HG02610 (cell line): Measurements from ENCODE around the gene CT45A1.
A peak's percentile ranks its signal among the peaks of the same experiment; 100 is the strongest.
"Not testable (repeated sequence)": the region's sequence is repeated elsewhere in the genome, so short reads cannot be mapped to it uniquely, and the experiment has no call there.

ENCODE experiments used
- ATAC-seq: cut with Tn5 transposase; IDR thresholded peaks from one replicate; pipeline ENCODE4 v1.9.1; 2021; ENCODE audit warnings: mild to moderate bottlenecking, moderate library complexity; ENCODE audit not compliant: unreplicated experiment

Gene CT45A1

GRCh38 chrX:135713183-135713689 lies at the start of gene CT45A1:
TSS of gene CT45A1 (plus strand) at chrX:135713639. CDS start at chrX:135718941, 5,302 bp downstream.
- not testable (repeated sequence) for ATAC-seq

GRCh38 chrX:135672979-135673378 lies 40.5 kb upstream of the CT45A1 start:
- not testable (repeated sequence) for ATAC-seq

GRCh38 chrX:135688137-135688536 lies 25.3 kb upstream of the CT45A1 start:
- no peak for ATAC-seq

GRCh38 chrX:135695471-135695870 lies 18.0 kb upstream of the CT45A1 start:
- no peak for ATAC-seq

- no peak for ATAC-seq
Measured at GRCh38 chrX:135697601-135698000, 15.8 kb upstream of the CT45A1 start.

GRCh38 chrX:135698924-135699323 lies 14.5 kb upstream of the CT45A1 start:
- ATAC-seq, result no peak

GRCh38 chrX:135707880-135708279 lies 5.6 kb upstream of the CT45A1 start:
- ATAC-seq, result no peak

- no peak for ATAC-seq
Measured at GRCh38 chrX:135713795-135714194, 356 bp downstream of the CT45A1 start.

- ATAC-seq, result not testable (repeated sequence)
Measured at GRCh38 chrX:135734666-135735065, 21.2 kb downstream of the CT45A1 start.

GRCh38 chrX:135737366-135738071 lies 24.1 kb downstream of the CT45A1 start:
- no peak for ATAC-seq

GRCh38 chrX:135740681-135741149 lies 27.3 kb downstream of the CT45A1 start:
- ATAC-seq, result peak; percentile 72

- ATAC-seq, result no peak
Measured at GRCh38 chrX:135741192-135741715, 27.8 kb downstream of the CT45A1 start.

- ATAC-seq, result not testable (repeated sequence)
Measured at GRCh38 chrX:135744739-135745138, 31.3 kb downstream of the CT45A1 start.

- ATAC-seq, result not testable (repeated sequence)
Measured at GRCh38 chrX:135768091-135768490, 54.7 kb downstream of the CT45A1 start, which contains the start of gene CT45A3. TSS of gene CT45A3 (minus strand) at chrX:135768191. CDS start at chrX:135764444, 3,747 bp downstream.
